SK-N-SH (cell line): Measurements from ENCODE around the gene SPEG. TPM values are rescaled to one million over a fixed set of nuclear protein-coding genes. Genes with fewer than 3 reads are reported as not detected.
A peak's percentile ranks its signal among the peaks of the same experiment; 100 is the strongest.

Experiments used
- CTCF ChIA-PET: fragments of 300-600, 350-600 bp; formaldehyde crosslinking; extraction: SDS; loops from one replicate; lab custom pipeline; 2021; lab: Yijun Ruan, JAX
- POLR2A ChIA-PET: fragments of 350-600 bp; sonication (Branson Sonifier 250); formaldehyde crosslinking; extraction: SDS; loops from one replicate; lab custom pipeline; 2020; ENCODE audit warnings: antibody characterized with exemption, inconsistent platforms; lab: Yijun Ruan, JAX
- DNase-seq: peaks from one replicate; pipeline ENCODE4 v3.0.0; 2012
- H2AFZ ChIP-seq: fragments of 200-600 bp; sonication (generic); 2 replicates; pipeline ENCODE4 v1.8.1; 2016; ENCODE audit warnings: antibody characterized with exemption, mild to moderate bottlenecking, low read depth
- H3F3A ChIP-seq: fragments of 200-600 bp; sonication (generic); replicated peaks from 2 replicates; pipeline ENCODE3; 2016; ENCODE audit warnings: antibody characterized with exemption, mild to moderate bottlenecking; ENCODE audit not compliant: insufficient read depth
- H3K27ac ChIP-seq, 2 experiments: fragments of 200-500 bp in 1 of 2; fragments of 200-600 bp in 1 of 2; sonication (Bioruptor generic) in 1 of 2; sonication (generic), shearing (Covaris generic) in 1 of 2; 2 replicates each; pipeline versions ENCODE4 v1.5.1 to v1.6.1; 2014 to 2016; ENCODE audit warnings: low read depth in 2 of 2, inconsistent platforms in 1 of 2, low read length in 1 of 2, mild to moderate bottlenecking in 1 of 2, mixed read lengths in 1 of 2
- H3K27me3 ChIP-seq: fragments of 200-600 bp; sonication (generic), shearing (Covaris generic); 2 replicates; pipeline ENCODE4 v1.6.1; 2016; ENCODE audit warnings: mixed run types; ENCODE audit not compliant: insufficient read depth
- H3K36me3 ChIP-seq, 2 experiments: fragments of 200-500 bp in 1 of 2; fragments of 200-600 bp in 1 of 2; sonication (Bioruptor generic) in 1 of 2; sonication (generic) in 1 of 2; replicated peaks in 1 of 2; 2 replicates each; pipeline versions ENCODE3 to v1.5.1; 2014 to 2016; ENCODE audit warnings: low read length in 1 of 2, mild to moderate bottlenecking in 1 of 2; ENCODE audit not compliant: insufficient read depth in 2 of 2, control insufficient read depth in 1 of 2
- H3K4me1 ChIP-seq, 2 experiments: fragments of 200-500 bp in 1 of 2; fragments of 200-600 bp in 1 of 2; sonication (Bioruptor generic) in 1 of 2; sonication (generic), shearing (Covaris generic) in 1 of 2; 2 replicates each; pipeline versions ENCODE4 v1.5.1 to v1.6.1; 2014 to 2016; ENCODE audit warnings: low read depth in 1 of 2, low read length in 1 of 2, mixed run types in 1 of 2; ENCODE audit not compliant: insufficient read depth in 2 of 2, control insufficient read depth in 1 of 2
- H3K4me2 ChIP-seq: fragments of 200-600 bp; sonication (generic), shearing (Covaris generic); 2 replicates; pipeline ENCODE4 v1.6.1; 2017; ENCODE audit warnings: mixed run types
- H3K4me3 ChIP-seq, 2 experiments: fragments of 200-500 bp in 1 of 2; fragments of 200-600 bp in 1 of 2; sonication (Bioruptor generic) in 1 of 2; sonication (generic), shearing (Covaris generic) in 1 of 2; 2 replicates each; pipeline versions ENCODE4 v1.5.1 to v1.8.1; 2014 to 2016; ENCODE audit warnings: low read depth in 2 of 2, inconsistent platforms in 1 of 2, low read length in 1 of 2, mild to moderate bottlenecking in 1 of 2, mixed read lengths in 1 of 2, moderate library complexity in 1 of 2
- H3K79me2 ChIP-seq: fragments of 200-600 bp; sonication (generic); 2 replicates; pipeline ENCODE4 v1.8.1; 2017; ENCODE audit warnings: mild to moderate bottlenecking; ENCODE audit not compliant: insufficient read depth
- H3K9ac ChIP-seq: fragments of 200-600 bp; sonication (generic); 2 replicates; pipeline ENCODE4 v1.6.1; 2017; ENCODE audit warnings: mixed run types
- H3K9me2 ChIP-seq: fragments of 200-600 bp; sonication (generic); 2 replicates; pipeline ENCODE4 v1.6.1; 2017; ENCODE audit warnings: mixed run types
- H3K9me3 ChIP-seq: fragments of 200-600 bp; sonication (generic); 2 replicates; pipeline ENCODE4 v1.6.1; 2017; ENCODE audit warnings: mixed run types, mild to moderate bottlenecking, moderate library complexity
- H4K20me1 ChIP-seq: fragments of 200-600 bp; sonication (generic); 2 replicates; pipeline ENCODE4 v1.6.1; 2017; ENCODE audit warnings: mild to moderate bottlenecking, mixed run types; ENCODE audit not compliant: insufficient read depth
- CTCF ChIP-seq: fragments of 200-600 bp; sonication (generic); IDR thresholded peaks from 2 replicates; pipeline ENCODE4 v1.6.1; 2017; ENCODE audit warnings: antibody characterized with exemption, mild to moderate bottlenecking, moderate library complexity
- EP300 ChIP-seq, 2 experiments: IDR thresholded peaks; 2 replicates each; pipeline versions ENCODE4 v1.4.0 to v1.6.1; 2012; ENCODE audit warnings: borderline replicate concordance in 1 of 2, low read depth in 1 of 2, low read length in 1 of 2
- EZH2phosphoT487 ChIP-seq: fragments of 200-600 bp; sonication (generic); IDR thresholded peaks from 2 replicates; pipeline ENCODE4 v1.6.1; 2017; ENCODE audit warnings: low read depth, mixed run types, mild to moderate bottlenecking, antibody characterized with exemption, moderate library complexity, borderline replicate concordance
- FOXM1 ChIP-seq: IDR thresholded peaks from 2 replicates; pipeline ENCODE4 v1.4.0; 2012; ENCODE audit warnings: low read depth, mild to moderate bottlenecking
- GABPA ChIP-seq: IDR thresholded peaks from 2 replicates; pipeline ENCODE4 v1.4.0; 2012; ENCODE audit warnings: low read depth, mild to moderate bottlenecking
- GATA2 ChIP-seq: sonication (generic); formaldehyde crosslinking; IDR thresholded peaks from 2 replicates; pipeline ENCODE4 v1.5.0; 2020; ENCODE audit warnings: mild to moderate bottlenecking, missing genetic modification reagents
- JUND ChIP-seq: IDR thresholded peaks from 2 replicates; pipeline ENCODE4 v1.4.0; 2012
- MXI1 ChIP-seq: IDR thresholded peaks from 2 replicates; pipeline ENCODE4 v1.6.1; 2012; ENCODE audit warnings: mild to moderate bottlenecking, low read depth, low read length, improper control_type of control experiment
- RCOR1 ChIP-seq: fragments of 150-350 bp; IDR thresholded peaks from 2 replicates; pipeline ENCODE4 v1.6.1; 2017; ENCODE audit warnings: antibody characterized with exemption, low read length
- TEAD4 ChIP-seq: IDR thresholded peaks from 2 replicates; pipeline ENCODE4 v1.4.0; 2012; ENCODE audit warnings: mild to moderate bottlenecking, borderline replicate concordance; ENCODE audit not compliant: insufficient read depth
- USF2 ChIP-seq: fragments of 150-350 bp; IDR thresholded peaks from 2 replicates; pipeline ENCODE4 v1.6.1; 2017; ENCODE audit warnings: antibody characterized with exemption, low read length, low read depth, borderline replicate concordance
- WGBS: methylation state at CpG from one replicate; pipeline ENCODE4 v1.1.6; 2017; ENCODE audit warnings: low lambda C conversion rate; 5-methylcytosine and 5-hydroxymethylcytosine counted together
- polyA plus RNA-seq, 3 experiments: library from polyadenylated mRNA; depleted of rRNA; stranded (reverse); fragments of >200 nt; gene quantifications; 2 replicates each; pipeline ENCODE4 v1.2.3, GENCODE V29; 2012
- TF ChIP-seq, protein P1 (sequence below): IDR thresholded peaks from 2 replicates; pipeline ENCODE4; 2012

Gene SPEG
- polyA plus RNA-seq, 1 of the 3 experiments (the other 2 are of a cell fraction): 107 TPM

GRCh38 chr2:219442256-219443015 lies 7.8 kb downstream of the SPEG start:
- no peaks in the 10 kb centered on the region for H3F3A ChIP-seq
- peak overlapping the region; percentile 60; the same call in 1 of the 2 replicates for H3K9ac ChIP-seq
- H3K9me3 ChIP-seq: no peaks in the 10 kb centered on the region
- peaks cover 6 to 11% of the 10 kb centered on the region in 2 experiments for H3K36me3 ChIP-seq
- no peaks in the 10 kb centered on the region for H3K27me3 ChIP-seq
- H3K79me2 ChIP-seq: peaks cover 20% of the 10 kb centered on the region; the same call in 1 of the 2 replicates
- no peaks in the 10 kb centered on the region for H4K20me1 ChIP-seq
- POLR2A ChIA-PET: interaction anchor here (0.8 to 1.1 kb wide), 2 partner anchors 15 to 40 kb away, joined by 3 read pairs; no protein-coding TSS in a partner anchor
- H3K4me1 ChIP-seq: peaks cover 45 to 47% of the 10 kb centered on the region in 2 experiments
- TF ChIP-seq RCOR1: no peak
- no peak for TF ChIP-seq GATA2 (CRISPR knock-in tag)
- no peak for TF ChIP-seq FOXM1
- TF ChIP-seq, protein P1, sequence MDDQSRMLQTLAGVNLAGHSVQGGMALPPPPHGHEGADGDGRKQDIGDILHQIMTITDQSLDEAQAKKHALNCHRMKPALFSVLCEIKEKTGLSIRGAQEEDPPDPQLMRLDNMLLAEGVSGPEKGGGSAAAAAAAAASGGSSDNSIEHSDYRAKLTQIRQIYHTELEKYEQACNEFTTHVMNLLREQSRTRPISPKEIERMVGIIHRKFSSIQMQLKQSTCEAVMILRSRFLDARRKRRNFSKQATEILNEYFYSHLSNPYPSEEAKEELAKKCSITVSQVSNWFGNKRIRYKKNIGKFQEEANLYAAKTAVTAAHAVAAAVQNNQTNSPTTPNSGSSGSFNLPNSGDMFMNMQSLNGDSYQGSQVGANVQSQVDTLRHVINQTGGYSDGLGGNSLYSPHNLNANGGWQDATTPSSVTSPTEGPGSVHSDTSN: no peak
- no peak for TF ChIP-seq GABPA
- TF ChIP-seq EZH2phosphoT487: no peak
- no peak for TF ChIP-seq JUND
- TF ChIP-seq TEAD4: no peak
- TF ChIP-seq MXI1: no peak
- no peak for TF ChIP-seq EP300 (IDR thresholded peaks at IDR 0.05; ENCODE audit: borderline replicate concordance in 1 of 2, low read depth in 1 of 2, low read length in 1 of 2)
- no peak for TF ChIP-seq CTCF
- TF ChIP-seq USF2: no peak
- TF ChIP-seq, all 33 proteins: peak for 0
- Histone ChIP-seq H2AFZ (no peak overlapping the region), H3K27ac (peak overlapping the region in 1 of 2 experiments; percentile 65; a peak in 2 of 4 replicates), H3K4me3 (peak overlapping the region; percentile 67 to 76), H3K4me2 (peak overlapping the region; percentile 96), H3K9me2 (no peaks in the 10 kb centered on the region)
- WGBS: 28% methylated on average over 20 of the region's 35 CpGs
- DNase-seq: no peak
- CTCF ChIA-PET: interaction anchor here (1.2 to 12.5 kb wide), 7 partner anchors 13 to 118 kb away, joined by 3 to 95 read pairs (median 6); no protein-coding TSS in a partner anchor
